ENCODE results near the gene GALNT14.

DNA sequence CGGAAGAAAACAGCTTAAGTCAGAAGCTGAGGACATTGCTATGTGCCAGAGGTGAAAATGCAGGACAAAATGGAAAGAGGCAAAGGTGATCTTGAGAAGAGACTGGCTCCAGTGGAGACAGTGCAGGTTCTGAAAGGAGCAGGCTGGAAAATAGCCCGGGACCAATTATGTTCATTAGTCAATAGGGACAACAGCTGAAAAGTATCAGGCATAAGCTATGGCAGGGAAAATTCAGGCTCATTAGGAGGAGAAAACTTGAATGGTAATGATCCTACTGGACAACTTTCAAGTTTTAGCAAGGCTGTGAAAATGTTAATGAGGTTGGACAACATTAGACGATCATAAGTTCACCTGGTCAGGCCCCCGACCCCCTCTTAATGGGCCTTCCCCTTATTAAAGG is 60.2 kb downstream of the GALNT14 start:
- TF ChIP-seq, protein P1, sequence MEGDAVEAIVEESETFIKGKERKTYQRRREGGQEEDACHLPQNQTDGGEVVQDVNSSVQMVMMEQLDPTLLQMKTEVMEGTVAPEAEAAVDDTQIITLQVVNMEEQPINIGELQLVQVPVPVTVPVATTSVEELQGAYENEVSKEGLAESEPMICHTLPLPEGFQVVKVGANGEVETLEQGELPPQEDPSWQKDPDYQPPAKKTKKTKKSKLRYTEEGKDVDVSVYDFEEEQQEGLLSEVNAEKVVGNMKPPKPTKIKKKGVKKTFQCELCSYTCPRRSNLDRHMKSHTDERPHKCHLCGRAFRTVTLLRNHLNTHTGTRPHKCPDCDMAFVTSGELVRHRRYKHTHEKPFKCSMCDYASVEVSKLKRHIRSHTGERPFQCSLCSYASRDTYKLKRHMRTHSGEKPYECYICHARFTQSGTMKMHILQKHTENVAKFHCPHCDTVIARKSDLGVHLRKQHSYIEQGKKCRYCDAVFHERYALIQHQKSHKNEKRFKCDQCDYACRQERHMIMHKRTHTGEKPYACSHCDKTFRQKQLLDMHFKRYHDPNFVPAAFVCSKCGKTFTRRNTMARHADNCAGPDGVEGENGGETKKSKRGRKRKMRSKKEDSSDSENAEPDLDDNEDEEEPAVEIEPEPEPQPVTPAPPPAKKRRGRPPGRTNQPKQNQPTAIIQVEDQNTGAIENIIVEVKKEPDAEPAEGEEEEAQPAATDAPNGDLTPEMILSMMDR (IDR thresholded peaks at IDR 0.05) = no peak
- no peak for TF ChIP-seq POLR2AphosphoS5 (IDR thresholded peaks at IDR 0.05)

All from transverse colon (tissue), 4 donors.